ENCODE measurements around the gene PER1.
A peak's percentile ranks its signal among the peaks of the same experiment; 100 is the strongest.

- peak; percentile 37 for TF ChIP-seq CTCF (IDR thresholded peaks at IDR 0.05; ENCODE audit: low read depth, low read length)
- TF ChIP-seq POLR2A (IDR thresholded peaks at IDR 0.05; ENCODE audit: extremely low read depth, insufficient read length) = no peak
- TF ChIP-seq MAX (IDR thresholded peaks at IDR 0.05; ENCODE audit: low read depth, low read length) = no peak
Measured at GRCh38 chr17:8109661-8110455, 42.3 kb downstream of the PER1 start.

Measured in NB4 (cell line).